Activated CD8-positive, alpha-beta memory T cell treated with anti-CD3 and anti-CD28 coated beads for 1 hour (primary cell): ENCODE data around the gene GALNT9.

Experiments
- DNase-seq, 2 donors: peaks; one replicate each; pipeline ENCODE4 v3.0.0-alpha.2; 2020; ENCODE audit warnings: low read depth in 1 of 2; ENCODE audit errors: extremely low read depth in 1 of 2

GALNT9 gene

GRCh38 chr12:132188916-132189325, 140.5 kb downstream of the GALNT9 start:
- DNase-seq: no peak

GRCh38 chr12:132188451-132188901, 140.9 kb downstream of the GALNT9 start:
- DNase-seq: no peak

- no peak for DNase-seq
Measured at GRCh38 chr12:132187646-132188450, 141.5 kb downstream of the GALNT9 start.

GRCh38 chr12:132186857-132187620, 142.3 kb downstream of the GALNT9 start:
- no peak for DNase-seq

GRCh38 chr12:132186208-132186856, 143.1 kb downstream of the GALNT9 start:
- DNase-seq: no peak

- no peak for DNase-seq
Measured at GRCh38 chr12:132185705-132186104, 143.7 kb downstream of the GALNT9 start.

GRCh38 chr12:132182711-132183365, 146.6 kb downstream of the GALNT9 start:
- DNase-seq: no peak

GRCh38 chr12:132182206-132182710, 147.1 kb downstream of the GALNT9 start:
- DNase-seq: no peak

GRCh38 chr12:132181570-132182200, 147.7 kb downstream of the GALNT9 start:
- DNase-seq: no peak

GRCh38 chr12:132180648-132181546, 148.5 kb downstream of the GALNT9 start:
- DNase-seq: no peak

- DNase-seq: no peak
Measured at GRCh38 chr12:132179431-132180362, 149.7 kb downstream of the GALNT9 start.

- DNase-seq: no peak
Measured at GRCh38 chr12:132178801-132179401, 150.5 kb downstream of the GALNT9 start.

- no peak for DNase-seq
Measured at GRCh38 chr12:132178316-132178715, 151.1 kb downstream of the GALNT9 start.

GRCh38 chr12:132176920-132177551, 152.4 kb downstream of the GALNT9 start:
- DNase-seq: no peak

- no peak for DNase-seq
Measured at GRCh38 chr12:132176385-132176919, 152.9 kb downstream of the GALNT9 start.

GRCh38 chr12:132175496-132176384, 153.6 kb downstream of the GALNT9 start:
- DNase-seq: no peak
